GM21390 (cell line): ENCODE results near the gene MAPK6.

Source experiments
- ATAC-seq: cut with Tn5 transposase; IDR thresholded peaks from one replicate; pipeline ENCODE4 v1.9.1; 2021; ENCODE audit not compliant: unreplicated experiment

Gene MAPK6

GRCh38 chr15:52010633-52011595 is 8.1 kb upstream of the MAPK6 start:
- no peak for ATAC-seq

GRCh38 chr15:52011711-52012144 is 7.3 kb upstream of the MAPK6 start:
- no peak for ATAC-seq

GRCh38 chr15:52012210-52012609 is 6.8 kb upstream of the MAPK6 start:
- no peak for ATAC-seq

- ATAC-seq, result peak; percentile 47
Observed at GRCh38 chr15:52013151-52013791, 5.7 kb upstream of the MAPK6 start.

- ATAC-seq, result no peak
Observed at GRCh38 chr15:52014616-52015015, 4.4 kb upstream of the MAPK6 start.

GRCh38 chr15:52016316-52016715 is 2.7 kb upstream of the MAPK6 start:
- no peak for ATAC-seq

GRCh38 chr15:52018244-52018643 is 775 bp upstream of the MAPK6 start:
- no peak for ATAC-seq

- peak; percentile 51 for ATAC-seq
Observed at GRCh38 chr15:52019394-52020220, 588 bp downstream of the MAPK6 start.

- ATAC-seq, result no peak
Observed at GRCh38 chr15:52020221-52021085, 1.4 kb downstream of the MAPK6 start.

GRCh38 chr15:52021128-52021671 is 2.2 kb downstream of the MAPK6 start:
- ATAC-seq, result no peak

GRCh38 chr15:52021892-52022540 is 3.0 kb downstream of the MAPK6 start:
- ATAC-seq, result no peak

GRCh38 chr15:52023169-52023922 is 4.3 kb downstream of the MAPK6 start:
- ATAC-seq, result no peak

GRCh38 chr15:52028431-52029093 is 9.5 kb downstream of the MAPK6 start:
- ATAC-seq, result no peak

GRCh38 chr15:52030010-52030409 is 11.0 kb downstream of the MAPK6 start:
- ATAC-seq, result no peak

- ATAC-seq, result no peak
Observed at GRCh38 chr15:52031556-52031955, 12.5 kb downstream of the MAPK6 start.

GRCh38 chr15:52037889-52038505 is 19.0 kb downstream of the MAPK6 start:
- no peak for ATAC-seq

GRCh38 chr15:52039925-52040781 is 21.1 kb downstream of the MAPK6 start:
- no peak for ATAC-seq
